ENCODE data around the gene UNC13B. TPM values are rescaled to one million over a fixed set of nuclear protein-coding genes. Genes with fewer than 3 reads are reported as not detected.

Gene UNC13B
- total RNA-seq: 28.1 to 31.0 TPM (median 29.9 TPM) in 3 replicates

- no peak for TF ChIP-seq CTCF (IDR thresholded peaks at IDR 0.05; ENCODE audit: unreplicated experiment)
- H3K36me3 Mint-ChIP-seq: no peaks in the 10 kb centered on the region
- peak within 1 kb of the TSS; percentile 97 for H3K27ac Mint-ChIP-seq
- no peaks in the 10 kb centered on the region for H3K27me3 Mint-ChIP-seq (ENCODE audit: low read depth)
- H3K4me1 Mint-ChIP-seq: peaks cover 29% of the 10 kb centered on the region
- H3K4me3 Mint-ChIP-seq: peak within 1 kb of the TSS; percentile 96
- DNase-seq (ENCODE audit: low spot score in 2 of 2, unreplicated experiment in 2 of 2): peak; percentile 93 to 97
- no peaks in the 10 kb centered on the region for H3K9me3 Mint-ChIP-seq
Measured at GRCh38 chr9:35161713-35162604, at the start of gene UNC13B. UNC13B (plus strand) TSS chr9:35162009; CDS start chr9:35162284, 275 bp downstream.

- H3K4me1 Mint-ChIP-seq: peaks cover 53% of the 10 kb centered on the region
- H3K27me3 Mint-ChIP-seq (ENCODE audit: low read depth): no peaks in the 10 kb centered on the region
Measured at GRCh38 chr9:35112257-35113020, 49.4 kb upstream of the UNC13B start.

GRCh38 chr9:35114113-35114839 is 47.5 kb upstream of the UNC13B start:
- peak overlapping the region; percentile 93 for H3K27ac Mint-ChIP-seq
- no peaks in the 10 kb centered on the region for H3K27me3 Mint-ChIP-seq (ENCODE audit: low read depth)
- peaks cover 53% of the 10 kb centered on the region for H3K4me1 Mint-ChIP-seq
- no peak for TF ChIP-seq CTCF (IDR thresholded peaks at IDR 0.05; ENCODE audit: unreplicated experiment)
- H3K36me3 Mint-ChIP-seq: peaks cover 4% of the 10 kb centered on the region
- no peaks in the 10 kb centered on the region for H3K9me3 Mint-ChIP-seq
- H3K4me3 Mint-ChIP-seq: peak overlapping the region; percentile 95
- DNase-seq (ENCODE audit: low spot score in 2 of 2, unreplicated experiment in 2 of 2): peak in 1 of 2 experiments; percentile 66

More at GRCh38 chr9:35112257-35113020, 49.4 kb upstream of the UNC13B start:
- DNase-seq (ENCODE audit: low spot score in 2 of 2, unreplicated experiment in 2 of 2): no peak
- Mint-ChIP-seq H3K9me3 (no peaks in the 10 kb centered on the region), H3K27ac (peak overlapping the region; percentile 88), H3K36me3 (peaks cover 4% of the 10 kb centered on the region), H3K4me3 (peak overlapping the region; percentile 76)
- TF ChIP-seq CTCF (IDR thresholded peaks at IDR 0.05; ENCODE audit: unreplicated experiment): no peak

GRCh38 chr9:35114840-35115628 is 46.8 kb upstream of the UNC13B start:
- H3K27ac Mint-ChIP-seq: peak overlapping the region; percentile 93
- no peak for DNase-seq (ENCODE audit: low spot score in 2 of 2, unreplicated experiment in 2 of 2)
- TF ChIP-seq CTCF (IDR thresholded peaks at IDR 0.05; ENCODE audit: unreplicated experiment): no peak
- peak overlapping the region; percentile 95 for H3K4me3 Mint-ChIP-seq
- no peaks in the 10 kb centered on the region for H3K9me3 Mint-ChIP-seq
- H3K4me1 Mint-ChIP-seq: peaks cover 49% of the 10 kb centered on the region
- no peaks in the 10 kb centered on the region for H3K27me3 Mint-ChIP-seq (ENCODE audit: low read depth)
- peaks cover 4% of the 10 kb centered on the region for H3K36me3 Mint-ChIP-seq

Measured in mesothelial cell of epicardium (in vitro differentiated cells).